Natural killer cell (primary cell): ENCODE measurements around the gene ZCCHC14. TPM values are rescaled to one million over a fixed set of nuclear protein-coding genes. Genes with fewer than 3 reads are reported as not detected.

Experiments
- ATAC-seq, 3 donors: fragments of 150-1000 bp in 2 of 3; fragments of 200-7000 bp in 1 of 3; cut with Tn5 transposase; 1 replicate in 1 of 3; 2 replicates in 2 of 3; pipeline ENCODE4 v1.10.0; 2021; ENCODE audit warnings: mild to moderate bottlenecking in 2 of 3, moderate library complexity in 2 of 3
- DNase-seq, 2 donors: peaks; one replicate each; pipeline versions ENCODE4 v3.0.0 to v3.0.0-alpha.2; 2013 to 2021; ENCODE audit warnings: mixed read lengths in 1 of 2
- H3K27ac ChIP-seq: one replicate; pipeline ENCODE4 v1.5.1; 2013; ENCODE audit warnings: mild to moderate bottlenecking, low read length
- H3K27me3 ChIP-seq: one replicate; pipeline ENCODE4 v1.6.1; 2013; ENCODE audit warnings: low read length; ENCODE audit not compliant: control insufficient read depth, insufficient read depth
- H3K36me3 ChIP-seq: one replicate; pipeline ENCODE4 v1.6.1; 2013; ENCODE audit warnings: low read length; ENCODE audit not compliant: control insufficient read depth, insufficient read depth
- H3K4me1 ChIP-seq: one replicate; pipeline ENCODE4 v1.6.1; 2013; ENCODE audit warnings: low read length; ENCODE audit not compliant: control insufficient read depth, insufficient read depth
- H3K4me3 ChIP-seq: one replicate; pipeline ENCODE4 v1.5.1; 2013; ENCODE audit warnings: low read length
- H3K9me3 ChIP-seq: one replicate; pipeline ENCODE4 v1.6.1; 2013; ENCODE audit warnings: low read length; ENCODE audit not compliant: control insufficient read depth, insufficient read depth
- H3K27ac Mint-ChIP-seq, 2 donors: one replicate each; pipeline ENCODE4 v1.8.0; 2022; ENCODE audit warnings: mild to moderate bottlenecking in 2 of 2, mixed read lengths in 2 of 2, moderate library complexity in 1 of 2
- H3K27me3 Mint-ChIP-seq, 2 donors: one replicate each; pipeline ENCODE4 v1.8.0; 2022; ENCODE audit warnings: low read depth in 2 of 2, mixed read lengths in 2 of 2
- H3K36me3 Mint-ChIP-seq: one replicate; pipeline ENCODE4 v1.8.0; 2022; ENCODE audit warnings: mixed read lengths
- H3K4me1 Mint-ChIP-seq, 2 donors: one replicate each; pipeline ENCODE4 v1.8.0; 2022; ENCODE audit warnings: mixed read lengths in 2 of 2
- H3K4me3 Mint-ChIP-seq: one replicate; pipeline ENCODE4 v1.8.0; 2022; ENCODE audit warnings: mild to moderate bottlenecking, moderate library complexity, mixed read lengths
- H3K9me3 Mint-ChIP-seq, 2 donors: one replicate each; pipeline ENCODE4 v1.8.0; 2022; ENCODE audit warnings: mixed read lengths in 2 of 2
- CTCF ChIP-seq: fragments of 200-600 bp; IDR thresholded peaks from one replicate; pipeline ENCODE4 v1.8.0; 2022; ENCODE audit warnings: antibody characterized with exemption
- WGBS: methylation state at CpG from one replicate; pipeline ENCODE4 v1.1.7; 2013; ENCODE audit warnings: missing lambda C conversion rate; ENCODE audit not compliant: insufficient coverage; 5-methylcytosine and 5-hydroxymethylcytosine counted together
- intact Hi-C: fragments of 100-400 bp; cut with micrococcal nuclease; formaldehyde crosslinking; loops from one replicate; pipeline ENCODE4 v1.14.2; 2022
- total RNA-seq, 4 donors: library from RNA; stranded (reverse); fragments of 120-200 nt in 1 of 4; gene quantifications; one replicate each; pipeline versions ENCODE4 v1.2.3 to v1.2.4, GENCODE V29; 2013 to 2022

Gene ZCCHC14
- total RNA-seq, 3 donors from 2014 or later (not counting 1 experiment from before 2014, with no cell fraction given): 12.2 to 20.9 (median 19.2) TPM

GRCh38 chr16:87409781-87410180, 83.0 kb downstream of the ZCCHC14 start:
- H3K27me3 Mint-ChIP-seq: no peaks in the 10 kb centered on the region
- TF ChIP-seq CTCF: no peak
- H3K36me3 ChIP-seq: peaks cover 35% of the 10 kb centered on the region
- H3K27me3 ChIP-seq: no peaks in the 10 kb centered on the region
- no peak overlapping the region for H3K4me3 ChIP-seq
- no peak for DNase-seq
- no peak for ATAC-seq
- H3K4me3 Mint-ChIP-seq: no peak overlapping the region
- H3K27ac Mint-ChIP-seq: no peak overlapping the region
- intact Hi-C loops: no loop called here
- H3K4me1 Mint-ChIP-seq: no peaks in the 10 kb centered on the region
- H3K27ac ChIP-seq: no peak overlapping the region
- H3K9me3 ChIP-seq: no peaks in the 10 kb centered on the region
- H3K9me3 Mint-ChIP-seq: no peaks in the 10 kb centered on the region
- H3K4me1 ChIP-seq: no peaks in the 10 kb centered on the region
- peaks cover 14% of the 10 kb centered on the region for H3K36me3 Mint-ChIP-seq
- WGBS: 97% methylated on average over 13 of the region's 13 CpGs

GRCh38 chr16:87409153-87409552, 83.7 kb downstream of the ZCCHC14 start:
- Histone ChIP-seq H3K4me1 (no peaks in the 10 kb centered on the region), H3K27ac (no peak overlapping the region), H3K4me3 (no peak overlapping the region), H3K36me3 (peaks cover 41% of the 10 kb centered on the region), H3K27me3 (no peaks in the 10 kb centered on the region), H3K9me3 (no peaks in the 10 kb centered on the region)
- H3K27me3 Mint-ChIP-seq: no peaks in the 10 kb centered on the region
- no peak overlapping the region for H3K27ac Mint-ChIP-seq
- intact Hi-C loops: no loop called here
- no peaks in the 10 kb centered on the region for H3K9me3 Mint-ChIP-seq
- ATAC-seq: no peak
- WGBS: 98% methylated on average over 13 of the region's 13 CpGs
- DNase-seq: no peak
- H3K4me3 Mint-ChIP-seq: no peak overlapping the region
- H3K4me1 Mint-ChIP-seq: no peaks in the 10 kb centered on the region
- TF ChIP-seq CTCF: no peak
- peaks cover 14% of the 10 kb centered on the region for H3K36me3 Mint-ChIP-seq

- Histone ChIP-seq H3K27ac (no peak overlapping the region), H3K36me3 (peaks cover 51% of the 10 kb centered on the region)
Measured at GRCh38 chr16:87407511-87408112, 85.2 kb downstream of the ZCCHC14 start.

More at GRCh38 chr16:87407511-87408112, 85.2 kb downstream of the ZCCHC14 start:
- ATAC-seq (peak in 2 of 3 donors; percentile 22 to 48), DNase-seq (peak in 1 of 2 donors; percentile 31)
- H3K4me3 Mint-ChIP-seq: peak overlapping the region; percentile 51
- no peaks in the 10 kb centered on the region for H3K9me3 Mint-ChIP-seq
- H3K4me1 Mint-ChIP-seq: no peaks in the 10 kb centered on the region
- Histone ChIP-seq H3K4me3 (no peak overlapping the region), H3K4me1 (no peaks in the 10 kb centered on the region), H3K27me3 (no peaks in the 10 kb centered on the region), H3K9me3 (no peaks in the 10 kb centered on the region)
- 87% methylated on average over 26 of the region's 26 CpGs for WGBS
- intact Hi-C loops: no loop called here
- H3K27me3 Mint-ChIP-seq: no peaks in the 10 kb centered on the region
- TF ChIP-seq CTCF: no peak
- H3K27ac Mint-ChIP-seq: peak overlapping the region in 1 of 2 donors; percentile 66
- peaks cover 18% of the 10 kb centered on the region for H3K36me3 Mint-ChIP-seq
